Measurements from ENCODE around the gene NTMT1. TPM values are rescaled to one million over a fixed set of nuclear protein-coding genes. Genes with fewer than 3 reads are reported as not detected.

Gene NTMT1
- total and polyA plus RNA-seq, 10 of the 15 experiments (the other 5 are each of a cell fraction or from before 2014, with no cell fraction given) = 12.8 to 85.4 (median 39.3) TPM

- TF ChIP-seq RELB (IDR thresholded peaks at IDR 0.05; ENCODE audit: low read depth) = peak; percentile 41; the same call in 1 of the 2 replicates
- 0 out of 2 replicates have a peak, but pooled peaks have one; percentile 26 for TF ChIP-seq STAT1 (conservative IDR thresholded peaks at IDR 0.05)
- TF ChIP-seq TCF12 (IDR thresholded peaks at IDR 0.05; ENCODE audit: low read depth, low read length) = peak; percentile 33; the same call in 1 of the 2 replicates
- TF ChIP-seq SPI1 (IDR thresholded peaks at IDR 0.05; ENCODE audit: borderline replicate concordance, insufficient read depth, low read depth, low read length) = no peak
- TF ChIP-seq POLR2A (IDR thresholded peaks at IDR 0.05; ENCODE audit: low read depth, low read length) = peak; percentile 89
- TF ChIP-seq SP1 (IDR thresholded peaks at IDR 0.05; ENCODE audit: low read depth, low read length) = peak; percentile 7
- peak; percentile 85 for TF ChIP-seq GATAD2B (conservative IDR thresholded peaks at IDR 0.05; ENCODE audit: low read depth)
- TF ChIP-seq E4F1 (IDR thresholded peaks at IDR 0.05; ENCODE audit: borderline replicate concordance, partially characterized antibody) = no peak
- peak in 1 of 2 experiments; percentile 38; a peak in 1 of 4 replicates for TF ChIP-seq IKZF2 (IDR thresholded peaks at IDR 0.05)
- TF ChIP-seq BCL11A (IDR thresholded peaks at IDR 0.05; ENCODE audit: low read depth, low read length) = no peak
- TF ChIP-seq SMARCA5 (IDR thresholded peaks at IDR 0.05) = peak; percentile 92
- TF ChIP-seq RUNX3 (IDR thresholded peaks at IDR 0.05; ENCODE audit: low read length) = peak; percentile 38
- peak; percentile 73 for TF ChIP-seq RELA (IDR thresholded peaks at IDR 0.05; ENCODE audit: borderline replicate concordance, partially characterized antibody)
- TF ChIP-seq IRF4 (IDR thresholded peaks at IDR 0.05; ENCODE audit: low read depth, low read length) = 0 out of 2 replicates have a peak, but pooled peaks have one; percentile 6
- peak; percentile 41; the same call in 1 of the 2 replicates for TF ChIP-seq CHD2 (IDR thresholded peaks at IDR 0.05; ENCODE audit: borderline replicate concordance, low read depth, low read length)
- TF ChIP-seq PRDM15 (CRISPR knock-in tag; IDR thresholded peaks at IDR 0.05) = no peak
- peak; percentile 68; the same call in 1 of the 2 replicates for TF ChIP-seq ASH2L (IDR thresholded peaks at IDR 0.05; ENCODE audit: borderline replicate concordance, low read depth)
- TF ChIP-seq SMAD5 (IDR thresholded peaks at IDR 0.05; ENCODE audit: low read depth) = peak; percentile 65; the same call in 1 of the 2 replicates
- TF ChIP-seq SRF (IDR thresholded peaks at IDR 0.05; ENCODE audit: low read depth in 2 of 2, low read length in 2 of 2) = 0 out of 4 replicates have a peak, but pooled peaks of 1 of the 2 experiments have one; percentile 40
- peak; percentile 81 for TF ChIP-seq NKRF (conservative IDR thresholded peaks at IDR 0.05)
Observed at GRCh38 chr9:129641750-129642585, 16.0 kb downstream of the NTMT1 start, which contains the start of gene ASB6 (continued).

Data from GM12878 (cell line).